ENCODE data around the gene FFAR3.

GRCh38 chr19:35399948-35400772 lies 41.9 kb downstream of the FFAR3 start:
- no peak for TF ChIP-seq POLR2A (IDR thresholded peaks at IDR 0.05; ENCODE audit: low read length)
- no peak for TF ChIP-seq GATA1 (IDR thresholded peaks at IDR 0.05; ENCODE audit: low read depth, low read length)

All from erythroblast (primary cell).